ENCODE data around the gene TMEM14C. TPM values are rescaled to one million over a fixed set of nuclear protein-coding genes. Genes with fewer than 3 reads are reported as not detected.

Gene TMEM14C
- total and polyA plus RNA-seq, 2 experiments from 2014 or later: 123 to 232 TPM

GRCh38 chr6:10756085-10756484 is 33.2 kb downstream of the TMEM14C start:
- Mint-ChIP-seq H3K9me3 (no peaks in the 10 kb centered on the region; the same call in 2 of the 3 replicates), H3K27ac (no peak overlapping the region), H3K4me1 (peaks cover 3% of the 10 kb centered on the region; the same call in 2 of the 3 replicates), H3K36me3 (ENCODE audit: low read depth) (peaks cover 85% of the 10 kb centered on the region), H3K4me3 (no peak overlapping the region), H3K27me3 (ENCODE audit: insufficient read depth, low read depth, poor library complexity) (peaks cover 3% of the 10 kb centered on the region)
- H3K27ac ChIP-seq (ENCODE audit: low read depth): no peak overlapping the region
- H2AFZ ChIP-seq: no peak overlapping the region
- DNase-seq (ENCODE audit: low spot score) (no peak), ATAC-seq (no peak)
- 0 out of 2 replicates have a peak, but pooled peaks cover 4% of the 10 kb centered on the region for H3F3A ChIP-seq (replicated peaks; ENCODE audit: low read depth)
- H4K20me1 ChIP-seq (replicated peaks; ENCODE audit: insufficient read depth): peaks cover 25% of the 10 kb centered on the region
- no peaks in the 10 kb centered on the region for H3K27me3 ChIP-seq (ENCODE audit: insufficient read depth)
- H3K79me2 ChIP-seq (replicated peaks; ENCODE audit: insufficient read depth): peaks cover 68% of the 10 kb centered on the region
- H3K9me2 ChIP-seq (ENCODE audit: insufficient read depth): no peaks in the 10 kb centered on the region
- H3K4me2 ChIP-seq: no peak overlapping the region
- H3K36me3 ChIP-seq (ENCODE audit: insufficient read depth): peaks cover 29% of the 10 kb centered on the region
- H3K4me3 ChIP-seq: no peak overlapping the region
- no peak for TF ChIP-seq NANOG (IDR thresholded peaks at IDR 0.05; ENCODE audit: borderline replicate concordance)
- no peak for TF ChIP-seq JUNB (IDR thresholded peaks at IDR 0.05; ENCODE audit: unreplicated experiment)
- TF ChIP-seq EZH2 (IDR thresholded peaks at IDR 0.05; ENCODE audit: low read depth, unreplicated experiment): no peak
- TF ChIP-seq REST (IDR thresholded peaks at IDR 0.05; ENCODE audit: unreplicated experiment): no peak
- TF ChIP-seq CTCF (conservative IDR thresholded peaks at IDR 0.05; ENCODE audit: low read depth in 2 of 2): no peak
- no peak for TF ChIP-seq ZNF331 (CRISPR knock-in tag; IDR thresholded peaks at IDR 0.05; ENCODE audit: low read depth)
- no peak for TF ChIP-seq STAT1 (IDR thresholded peaks at IDR 0.05; ENCODE audit: unreplicated experiment)
- TF ChIP-seq POLR2AphosphoS5 (IDR thresholded peaks at IDR 0.05; ENCODE audit: low read depth): no peak
- TF ChIP-seq CREB1 (CRISPR knock-in tag; IDR thresholded peaks at IDR 0.05; ENCODE audit: low read depth): no peak
- TF ChIP-seq ZNF114 (CRISPR knock-in tag; IDR thresholded peaks at IDR 0.05): no peak
- TF ChIP-seq ZNF462 (CRISPR knock-in tag; IDR thresholded peaks at IDR 0.05): no peak
- TF ChIP-seq ETS1 (IDR thresholded peaks at IDR 0.05): no peak
- TF ChIP-seq EZH2phosphoT487 (IDR thresholded peaks at IDR 0.05; ENCODE audit: unreplicated experiment): no peak
- no peaks in the 10 kb centered on the region for H3K4me1 ChIP-seq (ENCODE audit: insufficient read depth)

Data from GM23338 (cell line).